Osteocyte (in vitro differentiated cells): ENCODE data around the gene NCBP2. TPM values are rescaled to one million over a fixed set of nuclear protein-coding genes. Genes with fewer than 3 reads are reported as not detected.

ENCODE experiments used
- DNase-seq: peaks from one replicate; pipeline ENCODE4 v3.0.0; 2021; ENCODE audit warnings: mixed read lengths; ENCODE audit not compliant: unreplicated experiment; ENCODE audit errors: extremely low spot score
- H3K27ac Mint-ChIP-seq: one replicate; pipeline ENCODE4 v1.8.0; 2021; ENCODE audit warnings: mild to moderate bottlenecking, mixed read lengths; ENCODE audit not compliant: unreplicated experiment
- H3K27me3 Mint-ChIP-seq: one replicate; pipeline ENCODE4 v1.8.0; 2021; ENCODE audit warnings: mixed read lengths; ENCODE audit not compliant: unreplicated experiment
- H3K36me3 Mint-ChIP-seq: one replicate; pipeline ENCODE4 v1.8.0; 2021; ENCODE audit warnings: mixed read lengths; ENCODE audit not compliant: unreplicated experiment
- H3K4me1 Mint-ChIP-seq: one replicate; pipeline ENCODE4 v1.8.0; 2021; ENCODE audit warnings: mixed read lengths; ENCODE audit not compliant: unreplicated experiment
- H3K4me3 Mint-ChIP-seq: one replicate; pipeline ENCODE4 v1.8.0; 2021; ENCODE audit warnings: mild to moderate bottlenecking, moderate library complexity, mixed read lengths; ENCODE audit not compliant: unreplicated experiment
- H3K9me3 Mint-ChIP-seq: one replicate; pipeline ENCODE4 v1.8.0; 2021; ENCODE audit warnings: mixed read lengths; ENCODE audit not compliant: unreplicated experiment
- CTCF ChIP-seq: fragments of 200-600 bp; sonication (generic); IDR thresholded peaks from 2 replicates; pipeline ENCODE4 v1.5.0; 2021; ENCODE audit warnings: antibody characterized with exemption, mild to moderate bottlenecking, moderate library complexity
- total RNA-seq: library from RNA; stranded (reverse); gene quantifications from 2 replicates; pipeline ENCODE4 v1.2.1, GENCODE V29; 2021

NCBP2 gene
- total RNA-seq, 1 donor from 2014 or later: 59.5 TPM

GRCh38 chr3:196927571-196928453 is 14.5 kb downstream of the NCBP2 start:
- Mint-ChIP-seq H3K36me3 (peaks cover 33% of the 10 kb centered on the region), H3K4me3 (no peak overlapping the region), H3K4me1 (no peaks in the 10 kb centered on the region), H3K9me3 (no peaks in the 10 kb centered on the region), H3K27ac (no peak overlapping the region), H3K27me3 (no peaks in the 10 kb centered on the region)
- DNase-seq: no peak
- no peak for TF ChIP-seq CTCF

DNA sequence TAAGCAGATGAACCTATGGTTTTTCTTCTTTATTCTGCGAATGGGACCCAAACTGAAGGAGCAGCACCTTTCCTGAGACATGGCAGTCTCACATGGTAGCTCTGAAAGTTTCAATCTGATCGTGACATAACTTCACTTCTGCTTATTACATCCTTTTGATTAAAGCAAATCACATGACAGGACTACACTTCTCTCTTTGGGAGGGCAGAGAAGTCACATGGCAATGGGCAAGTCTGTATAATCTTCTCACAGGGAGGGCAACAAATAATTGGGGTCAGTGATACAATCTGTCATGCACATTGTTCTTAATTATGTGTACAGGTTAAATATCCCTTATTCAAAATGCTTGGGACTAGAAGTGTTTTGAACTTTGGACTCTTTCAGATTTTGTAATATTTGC is 21.6 kb downstream of the NCBP2 start:
- Mint-ChIP-seq H3K36me3 (peaks cover 15% of the 10 kb centered on the region), H3K9me3 (peaks cover 10% of the 10 kb centered on the region), H3K27me3 (no peaks in the 10 kb centered on the region), H3K4me3 (no peak overlapping the region), H3K4me1 (no peaks in the 10 kb centered on the region), H3K27ac (no peak overlapping the region)
- no peak for DNase-seq
- TF ChIP-seq CTCF: no peak

GRCh38 chr3:196918968-196919367 is 23.4 kb downstream of the NCBP2 start:
- no peak for DNase-seq
- TF ChIP-seq CTCF: no peak
- Mint-ChIP-seq H3K4me1 (no peaks in the 10 kb centered on the region), H3K4me3 (no peak overlapping the region), H3K9me3 (peaks cover 10% of the 10 kb centered on the region), H3K27me3 (no peaks in the 10 kb centered on the region), H3K36me3 (peaks cover 26% of the 10 kb centered on the region), H3K27ac (no peak overlapping the region)

DNA sequence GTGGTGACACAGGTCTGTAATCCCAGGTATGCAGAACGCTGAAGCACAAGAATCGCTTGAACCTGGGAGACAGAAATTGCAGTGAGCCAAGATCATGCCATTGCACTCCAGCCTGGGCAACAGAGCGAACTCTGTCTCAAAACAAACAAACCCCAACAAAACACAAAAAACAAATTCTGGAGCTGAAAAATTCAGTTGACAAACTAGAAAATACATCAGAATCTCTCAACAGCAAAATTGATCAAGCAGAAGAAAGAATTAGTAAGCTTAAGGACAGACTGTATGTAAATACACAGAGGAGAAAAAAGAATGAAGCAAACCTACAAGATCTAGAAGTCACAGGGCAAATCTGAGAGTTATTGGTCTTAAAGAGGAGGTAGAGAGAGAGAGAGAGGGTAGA is 25.3 kb downstream of the NCBP2 start:
- Mint-ChIP-seq H3K9me3 (peaks cover 10% of the 10 kb centered on the region), H3K4me1 (no peaks in the 10 kb centered on the region), H3K27ac (no peak overlapping the region), H3K36me3 (peaks cover 23% of the 10 kb centered on the region), H3K27me3 (no peaks in the 10 kb centered on the region), H3K4me3 (no peak overlapping the region)
- no peak for TF ChIP-seq CTCF
- no peak for DNase-seq

DNA sequence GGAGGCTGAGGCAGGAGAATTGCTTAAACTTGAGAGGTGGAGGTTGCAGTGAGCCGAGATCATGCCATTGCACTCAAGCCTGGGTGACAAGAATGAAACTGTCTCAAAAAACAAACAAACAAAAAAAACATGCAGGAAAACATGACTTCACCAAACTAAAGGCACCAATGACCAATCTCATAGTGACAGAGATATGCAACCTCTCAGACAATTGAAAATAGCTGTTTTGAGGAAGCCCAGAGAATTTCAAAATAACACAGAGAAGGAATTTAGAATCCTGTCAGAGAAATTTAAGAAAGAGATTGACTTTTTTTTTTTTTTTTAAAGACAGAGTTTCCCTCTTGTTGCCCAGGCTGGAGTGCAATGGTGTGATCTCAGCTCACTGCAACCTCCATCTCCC is 26.1 kb downstream of the NCBP2 start:
- no peak for DNase-seq
- Mint-ChIP-seq H3K36me3 (peaks cover 21% of the 10 kb centered on the region), H3K4me1 (no peaks in the 10 kb centered on the region), H3K27me3 (no peaks in the 10 kb centered on the region), H3K9me3 (peaks cover 10% of the 10 kb centered on the region), H3K27ac (no peak overlapping the region), H3K4me3 (no peak overlapping the region)
- no peak for TF ChIP-seq CTCF
